ENCODE data around the gene SNRPD2.

DNA sequence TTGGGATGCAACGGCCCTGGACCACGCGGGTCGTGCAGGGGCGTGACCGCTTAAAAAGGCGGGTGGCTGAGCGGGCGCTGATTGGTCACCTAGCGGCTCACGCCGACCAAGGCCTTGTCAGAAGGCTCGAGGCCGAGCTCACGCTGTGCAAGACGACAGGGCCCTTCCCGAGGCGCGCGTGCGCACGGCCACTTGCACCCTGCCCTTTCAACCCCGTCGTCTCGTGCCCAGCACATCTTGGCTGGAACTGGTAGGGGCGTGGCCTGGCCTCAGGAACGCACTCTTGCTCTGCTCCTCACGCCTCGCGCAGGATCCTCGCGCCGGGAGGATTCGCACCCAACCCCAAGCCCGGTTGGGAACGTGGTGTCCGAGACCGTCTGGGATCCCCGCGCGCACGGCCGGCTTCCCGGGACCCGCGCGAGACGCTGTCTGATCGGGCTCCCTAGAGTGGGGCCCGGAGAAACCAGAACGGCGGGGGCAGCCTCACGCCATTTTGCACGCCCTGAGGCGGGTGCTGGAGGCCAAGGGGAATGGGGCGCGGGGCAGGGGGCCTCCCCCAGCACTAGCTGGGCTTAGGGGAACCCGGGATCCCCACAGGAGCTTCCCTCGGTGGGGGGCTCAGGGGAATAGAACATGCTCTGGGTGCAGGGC lies 41.5 kb upstream of the SNRPD2 start, which contains the start of gene MEIOSIN:
- TF ChIP-seq, protein P1, sequence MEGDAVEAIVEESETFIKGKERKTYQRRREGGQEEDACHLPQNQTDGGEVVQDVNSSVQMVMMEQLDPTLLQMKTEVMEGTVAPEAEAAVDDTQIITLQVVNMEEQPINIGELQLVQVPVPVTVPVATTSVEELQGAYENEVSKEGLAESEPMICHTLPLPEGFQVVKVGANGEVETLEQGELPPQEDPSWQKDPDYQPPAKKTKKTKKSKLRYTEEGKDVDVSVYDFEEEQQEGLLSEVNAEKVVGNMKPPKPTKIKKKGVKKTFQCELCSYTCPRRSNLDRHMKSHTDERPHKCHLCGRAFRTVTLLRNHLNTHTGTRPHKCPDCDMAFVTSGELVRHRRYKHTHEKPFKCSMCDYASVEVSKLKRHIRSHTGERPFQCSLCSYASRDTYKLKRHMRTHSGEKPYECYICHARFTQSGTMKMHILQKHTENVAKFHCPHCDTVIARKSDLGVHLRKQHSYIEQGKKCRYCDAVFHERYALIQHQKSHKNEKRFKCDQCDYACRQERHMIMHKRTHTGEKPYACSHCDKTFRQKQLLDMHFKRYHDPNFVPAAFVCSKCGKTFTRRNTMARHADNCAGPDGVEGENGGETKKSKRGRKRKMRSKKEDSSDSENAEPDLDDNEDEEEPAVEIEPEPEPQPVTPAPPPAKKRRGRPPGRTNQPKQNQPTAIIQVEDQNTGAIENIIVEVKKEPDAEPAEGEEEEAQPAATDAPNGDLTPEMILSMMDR (IDR thresholded peaks at IDR 0.05): no peak
- TF ChIP-seq POLR2A (IDR thresholded peaks at IDR 0.05): no peak

Data from uterus (tissue), 2 donors.